Testis (tissue), 2 donors: ENCODE data around the gene ABHD4.

Source experiments
- POLR2A ChIP-seq: fragments of 450-650 bp; IDR thresholded peaks from one replicate; pipeline ENCODE4 v1.6.1; 2017; ENCODE audit warnings: antibody characterized with exemption, mild to moderate bottlenecking, moderate library complexity
- TF ChIP-seq, protein P1 (sequence below), 3 experiments: fragments of 450-650 bp in 2 of 3; fragments of 200-600 bp in 1 of 3; sonication (generic) in 1 of 3; IDR thresholded peaks; one replicate each; pipeline ENCODE4 v1.5.1; 2016 to 2019; ENCODE audit warnings: antibody characterized with exemption in 3 of 3, mild to moderate bottlenecking in 2 of 3, moderate library complexity in 1 of 3

DNA sequence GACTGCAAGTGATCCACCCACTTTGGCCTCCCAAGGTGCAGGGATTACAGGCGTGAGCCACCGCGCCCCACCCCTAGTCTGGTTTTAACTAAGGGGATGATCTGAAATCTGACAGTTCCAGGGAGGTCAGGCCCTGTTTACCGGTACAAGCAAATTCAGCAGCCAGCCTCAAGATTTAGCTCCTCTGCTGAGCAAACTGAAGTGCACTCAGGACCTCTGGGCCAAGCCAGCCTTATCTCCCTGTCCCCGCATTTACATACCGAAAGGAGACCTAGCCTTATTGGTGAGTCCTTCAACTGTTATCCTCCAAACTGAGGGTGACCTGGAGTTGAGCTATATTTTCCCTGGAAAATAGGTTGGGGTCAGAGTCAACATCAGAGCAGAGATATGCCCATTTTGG lies 835 bp upstream of the ABHD4 start:
- TF ChIP-seq, protein P1, sequence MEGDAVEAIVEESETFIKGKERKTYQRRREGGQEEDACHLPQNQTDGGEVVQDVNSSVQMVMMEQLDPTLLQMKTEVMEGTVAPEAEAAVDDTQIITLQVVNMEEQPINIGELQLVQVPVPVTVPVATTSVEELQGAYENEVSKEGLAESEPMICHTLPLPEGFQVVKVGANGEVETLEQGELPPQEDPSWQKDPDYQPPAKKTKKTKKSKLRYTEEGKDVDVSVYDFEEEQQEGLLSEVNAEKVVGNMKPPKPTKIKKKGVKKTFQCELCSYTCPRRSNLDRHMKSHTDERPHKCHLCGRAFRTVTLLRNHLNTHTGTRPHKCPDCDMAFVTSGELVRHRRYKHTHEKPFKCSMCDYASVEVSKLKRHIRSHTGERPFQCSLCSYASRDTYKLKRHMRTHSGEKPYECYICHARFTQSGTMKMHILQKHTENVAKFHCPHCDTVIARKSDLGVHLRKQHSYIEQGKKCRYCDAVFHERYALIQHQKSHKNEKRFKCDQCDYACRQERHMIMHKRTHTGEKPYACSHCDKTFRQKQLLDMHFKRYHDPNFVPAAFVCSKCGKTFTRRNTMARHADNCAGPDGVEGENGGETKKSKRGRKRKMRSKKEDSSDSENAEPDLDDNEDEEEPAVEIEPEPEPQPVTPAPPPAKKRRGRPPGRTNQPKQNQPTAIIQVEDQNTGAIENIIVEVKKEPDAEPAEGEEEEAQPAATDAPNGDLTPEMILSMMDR (IDR thresholded peaks at IDR 0.05), result no peak
- no peak for TF ChIP-seq POLR2A
